Caki2 (cell line): Measurements from ENCODE around the gene BRIP1. TPM values are rescaled to one million over a fixed set of nuclear protein-coding genes. Genes with fewer than 3 reads are reported as not detected.
A peak's percentile ranks its signal among the peaks of the same experiment; 100 is the strongest.
"Not testable (repeated sequence)": the region's sequence is repeated elsewhere in the genome, so short reads cannot be mapped to it uniquely, and the experiment has no call there.

Experiments
- DNase-seq: peaks from one replicate; pipeline ENCODE4 v3.0.0-alpha.2; 2015; ENCODE audit warnings: low read depth
- in situ Hi-C: cut with HindIII; loops from 2 replicates; pipeline ENCODE4 v1.10.0; 2016; ENCODE audit warnings: low sequenced_read_pairs, low pct_unique_long_range_greater_than_20kb, mixed read lengths
- total RNA-seq: library from RNA; depleted of rRNA; stranded (reverse); fragments of >200 nt; shearing (Covaris generic); gene quantifications from 2 replicates; pipeline ENCODE4 v1.2.3, GENCODE V29; 2014; ENCODE audit warnings: low replicate concordance

Gene BRIP1
- total RNA-seq, 1 experiment from 2014 or later, result 6.2 TPM

- in situ Hi-C loops, result no loop called here
- DNase-seq, result no peak
Observed at GRCh38 chr17:61872099-61872498, 8.8 kb upstream of the BRIP1 start.

DNA sequence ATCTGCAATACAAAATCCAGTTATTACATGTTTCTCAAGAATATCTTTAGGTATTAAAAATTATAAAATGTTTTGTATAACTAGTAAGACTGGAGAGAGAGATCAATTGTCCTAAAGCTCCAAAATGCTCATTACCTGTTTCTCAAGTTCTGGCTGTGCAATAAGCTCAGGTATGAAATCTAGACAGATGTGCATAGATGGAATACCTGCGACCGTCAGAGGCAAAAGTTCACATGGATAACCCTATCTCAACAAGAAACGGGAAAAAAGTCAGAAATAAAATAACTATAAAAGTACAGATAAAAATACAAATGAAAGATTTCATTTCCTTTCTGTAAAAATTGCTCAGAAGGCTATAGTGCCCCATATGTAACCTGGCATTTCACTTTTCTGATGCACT, 5.8 kb upstream of the BRIP1 start:
- DNase-seq, result no peak
- in situ Hi-C loops, result no loop called here

GRCh38 chr17:61868074-61868473, 4.7 kb upstream of the BRIP1 start:
- in situ Hi-C loops, result no loop called here
- DNase-seq, result no peak

DNA sequence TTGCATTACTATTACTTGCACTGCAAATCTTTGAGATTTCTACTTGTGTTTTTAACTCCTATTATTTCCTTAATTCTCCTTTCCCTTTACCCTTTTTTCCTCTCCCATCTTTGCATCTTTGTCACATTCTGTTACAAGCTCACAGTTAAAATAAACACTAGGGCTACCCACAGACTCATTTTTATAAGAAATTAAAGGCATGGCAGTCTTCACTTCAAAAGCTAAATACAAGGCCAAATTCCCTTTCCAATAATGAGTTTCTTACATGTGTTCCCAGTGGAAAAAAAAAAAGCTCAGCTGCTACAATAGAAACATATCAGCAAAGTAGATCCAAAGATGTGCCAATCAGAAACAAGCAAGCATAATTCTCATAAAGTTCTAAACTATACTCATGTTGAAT, 3.7 kb upstream of the BRIP1 start:
- no peak for DNase-seq
- in situ Hi-C loops, result no loop called here

DNA sequence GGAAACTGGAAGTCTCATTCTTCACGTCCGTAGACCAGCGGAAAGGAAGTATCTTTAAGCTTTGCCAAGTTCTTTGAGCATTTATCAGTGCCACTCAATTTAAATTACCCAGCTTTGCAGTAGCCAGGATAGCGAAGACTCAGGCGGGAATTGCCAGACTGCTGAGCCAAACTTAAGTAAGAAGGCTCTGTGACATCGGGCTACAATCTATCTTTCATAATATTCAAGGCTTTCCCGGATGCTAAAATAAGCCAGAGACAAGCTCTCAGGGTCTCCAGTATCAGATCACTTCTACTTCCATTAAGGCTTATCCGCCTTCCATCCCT, 436 bp upstream of the BRIP1 start:
- no peak for DNase-seq
- in situ Hi-C loops, result no loop called here

DNA sequence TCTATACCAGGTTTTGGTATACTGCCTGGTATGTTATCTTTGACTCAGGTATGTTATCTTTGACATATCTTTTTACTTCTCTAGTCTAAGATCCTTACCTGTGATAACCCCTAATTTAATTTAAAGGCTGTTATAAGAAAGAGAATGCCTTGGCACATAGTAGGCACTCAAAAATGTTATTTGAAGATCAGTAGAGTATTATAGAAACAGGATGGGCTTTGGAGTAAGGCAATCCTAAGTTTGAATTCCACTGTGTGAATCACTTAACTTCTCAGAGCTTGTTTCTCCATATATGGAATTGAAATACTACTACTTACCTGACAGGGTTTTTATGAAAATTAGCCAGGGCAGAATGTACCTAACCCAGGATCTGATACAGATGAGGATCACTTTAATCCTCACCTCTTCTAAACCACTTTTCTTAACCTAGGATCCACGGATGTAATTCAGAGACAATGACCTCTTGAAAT, 1.2 kb downstream of the BRIP1 start:
- DNase-seq, result peak; percentile 8
- in situ Hi-C loops, result no loop called here

DNA sequence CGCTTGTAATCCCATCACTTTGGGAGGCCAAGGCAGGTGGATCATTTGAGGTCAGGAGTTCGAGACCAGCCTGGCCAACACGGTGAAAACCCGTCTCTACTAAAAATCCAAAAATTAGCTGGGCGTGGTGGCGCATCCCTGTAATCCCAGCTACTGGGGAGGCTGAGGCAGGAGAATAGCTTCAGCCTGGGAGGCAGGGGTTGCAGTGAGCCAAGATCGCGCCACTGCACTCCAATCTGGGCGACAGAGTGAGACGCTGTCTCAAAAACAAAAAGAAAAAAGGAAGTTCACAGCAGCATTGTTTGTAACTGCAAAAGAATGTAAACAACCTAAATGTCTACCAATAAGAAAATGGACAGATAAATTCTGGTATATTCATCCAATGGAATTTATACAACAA, 2.9 kb downstream of the BRIP1 start:
- DNase-seq, in situ Hi-C loops: not testable (repeated sequence)

DNA sequence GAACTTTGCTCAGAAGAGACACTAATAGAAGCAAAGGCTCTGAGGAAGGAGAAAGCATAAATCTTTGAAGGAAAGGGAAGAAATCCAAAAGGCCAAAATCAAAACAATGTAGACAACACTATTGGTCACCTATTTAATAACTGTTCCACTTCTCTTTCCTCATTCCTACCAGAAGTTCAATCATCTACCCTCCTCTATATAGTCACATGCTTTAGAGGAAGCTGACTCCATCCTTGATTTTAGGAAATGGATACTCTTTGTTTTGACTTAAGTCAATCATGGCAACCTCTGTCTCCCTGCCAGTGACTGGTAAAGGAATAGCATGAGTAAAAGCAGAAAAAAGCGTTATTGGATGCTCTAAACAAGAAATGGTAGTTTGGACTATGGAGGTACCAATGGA, 7.3 kb downstream of the BRIP1 start:
- no peak for DNase-seq
- in situ Hi-C loops, result no loop called here

DNA sequence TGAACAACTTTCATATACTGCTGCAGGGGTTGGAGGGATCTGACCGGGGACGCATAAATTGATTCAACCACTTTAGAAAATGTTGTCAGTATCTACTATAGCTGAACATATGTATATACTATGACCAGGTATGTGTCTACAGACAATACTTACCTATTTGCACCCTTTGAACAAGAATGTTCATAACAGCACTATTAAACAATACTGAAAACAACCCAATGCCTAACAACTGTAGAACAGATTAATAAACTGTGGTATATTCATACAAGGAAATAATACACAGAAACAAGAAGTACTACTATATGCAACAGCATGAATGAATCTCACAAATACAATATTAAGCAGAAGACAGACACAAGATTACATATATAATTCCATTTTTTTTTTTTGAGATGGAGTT, 10.5 kb downstream of the BRIP1 start:
- in situ Hi-C loops, result no loop called here
- no peak for DNase-seq

- no peak for DNase-seq
- in situ Hi-C loops, result no loop called here
Observed at GRCh38 chr17:61849674-61850073, 13.7 kb downstream of the BRIP1 start.

GRCh38 chr17:61848896-61849295, 14.4 kb downstream of the BRIP1 start:
- in situ Hi-C loops, result no loop called here
- DNase-seq, result no peak

DNA sequence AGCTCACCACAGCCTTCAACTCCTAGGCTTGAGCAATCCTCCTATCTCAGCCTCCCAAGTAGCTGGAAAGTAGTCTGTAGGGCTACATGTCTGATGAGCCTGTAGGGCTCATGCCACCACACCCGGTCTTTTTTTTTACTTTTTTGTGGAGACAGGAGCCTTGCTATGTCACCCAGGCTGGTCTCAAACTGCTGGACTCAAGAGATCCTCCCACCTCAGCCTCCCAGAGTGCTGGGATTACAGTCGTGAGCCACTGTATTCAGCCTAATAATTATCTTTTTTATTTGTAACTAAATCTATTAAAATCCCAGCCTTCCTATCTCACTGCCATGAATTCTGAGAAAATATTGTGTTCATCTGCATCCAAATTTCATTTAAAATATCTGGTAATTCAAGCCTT, 15.1 kb downstream of the BRIP1 start:
- no peak for DNase-seq
- in situ Hi-C loops, result no loop called here

DNA sequence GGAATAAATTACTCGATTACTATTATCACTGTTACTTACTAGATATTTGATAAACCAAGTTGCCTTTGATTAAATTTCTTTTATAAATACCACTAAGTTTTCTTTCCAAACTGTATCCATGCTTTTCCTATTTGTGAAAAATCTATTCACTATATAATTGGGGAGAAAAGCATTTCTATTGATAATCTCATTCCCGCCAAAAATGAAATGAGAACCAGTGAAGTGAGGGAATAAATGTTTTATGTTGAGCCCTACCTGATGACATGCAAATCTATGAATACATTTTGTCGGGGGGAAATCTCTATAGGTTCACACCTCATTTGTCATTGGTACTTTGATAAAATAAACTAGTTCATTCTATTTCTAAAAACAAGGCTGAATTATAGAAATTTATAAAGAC, 15.7 kb downstream of the BRIP1 start:
- no peak for DNase-seq
- in situ Hi-C loops, result no loop called here

GRCh38 chr17:61846761-61847375, 16.5 kb downstream of the BRIP1 start:
- no peak for DNase-seq

DNA sequence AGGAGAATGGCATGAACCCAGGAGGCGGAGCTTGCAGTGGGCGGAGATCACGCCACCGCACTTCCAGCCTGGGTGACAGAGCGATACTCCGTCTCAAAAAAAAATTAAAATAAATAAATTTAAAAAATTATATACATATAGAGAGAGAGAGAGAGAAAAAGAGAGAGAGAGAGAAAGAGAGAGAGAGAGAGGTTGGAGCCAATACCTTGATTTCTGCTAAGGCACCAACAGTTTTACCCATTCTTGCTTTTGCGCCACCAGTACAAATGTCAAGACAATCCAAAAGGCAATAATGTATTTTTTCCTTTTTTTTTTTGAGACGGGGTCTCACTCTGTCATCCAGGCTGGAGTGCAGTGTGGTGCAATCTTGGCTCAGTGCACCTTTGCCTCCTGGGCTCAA, 17.2 kb downstream of the BRIP1 start:
- no peak for DNase-seq
- in situ Hi-C loops, result no loop called here

More at GRCh38 chr17:61846761-61847375, 16.5 kb downstream of the BRIP1 start:
- in situ Hi-C loops, result no loop called here

- in situ Hi-C loops, result no loop called here
Observed at GRCh38 chr17:61843435-61843834, 19.9 kb downstream of the BRIP1 start.

DNA sequence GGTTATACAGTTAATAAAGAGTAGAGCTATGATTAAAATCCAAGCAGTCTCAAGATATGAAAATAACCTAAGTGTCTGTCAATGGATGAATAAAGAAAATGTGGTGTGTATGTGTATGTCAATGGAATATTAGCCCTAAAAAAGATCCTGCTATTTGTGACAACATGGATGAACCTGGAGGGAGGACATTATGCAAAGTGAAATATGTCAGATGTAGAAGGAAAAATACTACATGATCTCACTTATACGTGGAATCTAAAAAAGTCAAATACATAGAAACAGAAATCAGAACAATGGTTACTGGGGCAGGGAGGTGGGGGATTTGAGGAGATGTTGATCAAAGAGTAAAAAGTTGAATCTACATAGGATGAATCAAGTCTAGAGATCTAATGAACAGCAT, 20.4 kb downstream of the BRIP1 start:
- in situ Hi-C loops, result no loop called here
- DNase-seq, result no peak

More at GRCh38 chr17:61843435-61843834, 19.9 kb downstream of the BRIP1 start:
- no peak for DNase-seq

GRCh38 chr17:61839300-61839786, 24.0 kb downstream of the BRIP1 start:
- no peak for DNase-seq
- in situ Hi-C loops, result no loop called here

DNA sequence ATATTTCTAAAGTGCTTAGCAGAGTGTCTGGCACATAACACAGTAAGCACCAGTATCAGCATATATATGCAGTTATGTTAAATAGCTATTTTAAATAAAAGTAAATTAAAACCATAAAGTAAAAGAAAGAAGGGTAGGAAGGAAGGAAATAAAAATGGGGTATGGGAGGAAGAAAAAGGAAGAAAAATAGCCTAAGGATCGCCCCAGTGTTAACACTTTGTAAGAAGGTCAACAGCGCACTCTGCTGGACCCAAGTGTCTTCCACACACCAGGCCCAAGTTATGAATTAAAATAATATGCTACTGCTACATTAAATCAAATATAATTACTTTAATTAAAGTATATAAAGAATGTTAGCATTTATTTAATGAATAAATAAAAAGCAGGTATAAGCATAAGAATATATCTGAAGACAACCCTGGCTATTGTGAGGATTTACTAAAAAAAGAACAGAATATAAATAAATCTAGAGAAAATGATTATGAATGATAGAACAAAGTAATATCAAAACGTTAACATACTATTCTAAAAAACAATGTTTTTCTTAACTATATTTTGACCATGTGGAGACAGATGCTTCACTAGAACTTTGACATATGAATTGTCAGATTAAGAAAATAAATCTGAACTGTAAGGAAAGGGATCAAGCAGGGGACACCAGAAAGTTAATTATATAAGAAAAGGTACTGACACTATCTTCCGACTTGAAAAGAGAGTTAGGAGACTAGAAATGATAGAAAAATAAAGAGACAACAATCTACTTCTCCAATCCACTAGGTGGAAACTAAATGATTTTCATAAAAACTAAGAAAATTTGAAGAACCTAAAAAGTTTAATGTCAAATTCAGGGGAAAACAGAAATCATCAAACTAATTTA, 25.9 kb downstream of the BRIP1 start:
- peak; percentile 26 for DNase-seq
- in situ Hi-C loops, result no loop called here
